Activated CD4-positive, alpha-beta T cell treated with anti-CD3 and anti-CD28 coated beads, Interleukin-10, Interleukin-2, amounts not matched to agents 100 ng/mL and 50 ng/mL, durations not matched to agents 16 hours and 8 hours (primary cell): Measurements from ENCODE around the gene P2RX1.
"Not testable (repeated sequence)": the region's sequence is repeated elsewhere in the genome, so short reads cannot be mapped to it uniquely, and the experiment has no call there.

ENCODE experiments used
- DNase-seq: peaks from one replicate; pipeline ENCODE4 v3.0.0-alpha.2; 2020

P2RX1 gene

GRCh38 chr17:3951003-3951402 is 34.7 kb upstream of the P2RX1 start:
- DNase-seq: no peak

GRCh38 chr17:3950584-3950983 is 34.3 kb upstream of the P2RX1 start:
- DNase-seq: no peak

GRCh38 chr17:3949418-3949817 is 33.2 kb upstream of the P2RX1 start:
- no peak for DNase-seq

- not testable (repeated sequence) for DNase-seq
Measured at GRCh38 chr17:3948551-3948950, 32.3 kb upstream of the P2RX1 start.

GRCh38 chr17:3947318-3947810 is 31.1 kb upstream of the P2RX1 start:
- no peak for DNase-seq

GRCh38 chr17:3946711-3947235 is 30.5 kb upstream of the P2RX1 start:
- DNase-seq: no peak

- DNase-seq: peak; percentile 51
Measured at GRCh38 chr17:3944485-3945388, 28.5 kb upstream of the P2RX1 start.

GRCh38 chr17:3943240-3943891 is 27.1 kb upstream of the P2RX1 start:
- DNase-seq: no peak

- DNase-seq: no peak
Measured at GRCh38 chr17:3940965-3941698, 24.9 kb upstream of the P2RX1 start.

GRCh38 chr17:3937359-3937758 is 21.1 kb upstream of the P2RX1 start:
- DNase-seq: no peak

- no peak for DNase-seq
Measured at GRCh38 chr17:3935825-3936355, 19.6 kb upstream of the P2RX1 start.

GRCh38 chr17:3935140-3935542 is 18.9 kb upstream of the P2RX1 start:
- peak; percentile 31 for DNase-seq

- no peak for DNase-seq
Measured at GRCh38 chr17:3929764-3930163, 13.5 kb upstream of the P2RX1 start.

GRCh38 chr17:3929181-3929580 is 12.9 kb upstream of the P2RX1 start:
- DNase-seq: no peak

- DNase-seq: no peak
Measured at GRCh38 chr17:3928406-3928805, 12.1 kb upstream of the P2RX1 start.

- DNase-seq: no peak
Measured at GRCh38 chr17:3927628-3928340, 11.5 kb upstream of the P2RX1 start.

GRCh38 chr17:3926860-3927627 is 10.8 kb upstream of the P2RX1 start:
- no peak for DNase-seq

GRCh38 chr17:3925684-3926485 is 9.6 kb upstream of the P2RX1 start:
- DNase-seq: no peak

GRCh38 chr17:3924512-3925350 is 8.5 kb upstream of the P2RX1 start:
- no peak for DNase-seq
